Nephron progenitor cell (in vitro differentiated cells): Measurements from ENCODE around the gene IGF1R.

Experiments
- DNase-seq: peaks from one replicate; pipeline ENCODE4 v3.0.0; 2021
- H3K27ac Mint-ChIP-seq: 2 replicates; pipeline ENCODE4 v1.8.0; 2021; ENCODE audit warnings: mild to moderate bottlenecking, moderate library complexity, mixed read lengths
- H3K27me3 Mint-ChIP-seq: 2 replicates; pipeline ENCODE4 v1.8.0; 2021; ENCODE audit warnings: mild to moderate bottlenecking, low read depth, mixed read lengths; ENCODE audit not compliant: poor library complexity
- H3K36me3 Mint-ChIP-seq: 2 replicates; pipeline ENCODE4 v1.8.0; 2021; ENCODE audit warnings: low read depth, mixed read lengths
- H3K4me1 Mint-ChIP-seq: 2 replicates; pipeline ENCODE4 v1.8.0; 2021; ENCODE audit warnings: mixed read lengths
- H3K4me3 Mint-ChIP-seq: 2 replicates; pipeline ENCODE4 v1.8.0; 2021; ENCODE audit warnings: mild to moderate bottlenecking, moderate library complexity, mixed read lengths
- H3K9me3 Mint-ChIP-seq: 2 replicates; pipeline ENCODE4 v1.8.0; 2021; ENCODE audit warnings: mild to moderate bottlenecking, moderate library complexity, mixed read lengths
- CTCF ChIP-seq: fragments of 200-600 bp; sonication (generic); IDR thresholded peaks from 2 replicates; pipeline ENCODE4 v1.5.0; 2021; ENCODE audit warnings: antibody characterized with exemption

IGF1R gene

GRCh38 chr15:98650417-98651035 lies 2.2 kb downstream of the IGF1R start:
- peaks cover 60% of the 10 kb centered on the region for H3K4me1 Mint-ChIP-seq
- no peaks in the 10 kb centered on the region for H3K27me3 Mint-ChIP-seq
- H3K36me3 Mint-ChIP-seq: no peaks in the 10 kb centered on the region
- H3K4me3 Mint-ChIP-seq: peak overlapping the region; percentile 98
- DNase-seq: peak; percentile 65
- H3K27ac Mint-ChIP-seq: peak overlapping the region; percentile 79
- no peaks in the 10 kb centered on the region for H3K9me3 Mint-ChIP-seq
- TF ChIP-seq CTCF: no peak

- Mint-ChIP-seq H3K9me3 (no peaks in the 10 kb centered on the region), H3K27ac (peak overlapping the region; percentile 79), H3K36me3 (no peaks in the 10 kb centered on the region), H3K27me3 (no peaks in the 10 kb centered on the region), H3K4me3 (peak overlapping the region; percentile 98), H3K4me1 (peaks cover 54% of the 10 kb centered on the region)
- TF ChIP-seq CTCF: no peak
- peak; percentile 15 for DNase-seq
Observed at GRCh38 chr15:98651036-98651481, 2.7 kb downstream of the IGF1R start.

DNA sequence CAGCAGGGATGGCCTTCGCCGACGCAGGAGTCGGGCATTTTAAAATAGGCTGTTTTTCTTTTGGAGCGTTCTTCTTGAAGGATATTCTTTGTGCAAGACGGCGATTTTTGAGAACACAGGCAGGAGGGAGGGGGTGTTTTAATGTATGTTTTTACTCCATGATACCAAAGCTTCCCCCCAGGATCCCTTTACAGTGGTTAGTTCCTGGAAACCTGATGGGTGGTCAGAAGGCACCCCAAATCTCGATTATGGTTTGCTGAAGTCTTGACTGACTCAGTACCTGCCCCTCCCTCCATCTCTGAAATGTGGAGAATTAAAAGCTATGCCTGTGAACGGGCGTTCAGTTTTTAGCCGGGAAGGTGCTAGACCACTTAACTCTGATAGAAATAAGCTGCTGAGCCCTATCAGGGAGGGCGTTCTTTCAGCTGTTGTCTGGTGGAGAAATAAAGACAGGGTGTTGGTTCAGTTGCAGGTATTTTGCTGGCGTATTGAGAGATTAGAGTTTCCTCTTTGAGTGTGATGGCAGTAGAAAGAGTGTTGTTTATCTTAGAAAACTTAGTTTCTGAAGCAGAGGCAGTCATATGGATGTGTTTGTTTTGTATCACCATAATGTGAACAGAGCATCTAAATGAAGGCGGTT lies 3.4 kb downstream of the IGF1R start:
- no peak for TF ChIP-seq CTCF
- H3K36me3 Mint-ChIP-seq: no peaks in the 10 kb centered on the region
- no peak for DNase-seq
- peaks cover 54% of the 10 kb centered on the region for H3K4me1 Mint-ChIP-seq
- no peaks in the 10 kb centered on the region for H3K27me3 Mint-ChIP-seq
- H3K4me3 Mint-ChIP-seq: peak overlapping the region; percentile 98
- H3K27ac Mint-ChIP-seq: peak overlapping the region; percentile 79
- no peaks in the 10 kb centered on the region for H3K9me3 Mint-ChIP-seq

GRCh38 chr15:98653686-98654085 lies 5.3 kb downstream of the IGF1R start:
- H3K4me3 Mint-ChIP-seq: no peak overlapping the region
- H3K27ac Mint-ChIP-seq: no peak overlapping the region
- no peak for DNase-seq
- no peak for TF ChIP-seq CTCF
- H3K36me3 Mint-ChIP-seq: no peaks in the 10 kb centered on the region
- peaks cover 65% of the 10 kb centered on the region for H3K4me1 Mint-ChIP-seq
- no peaks in the 10 kb centered on the region for H3K27me3 Mint-ChIP-seq
- H3K9me3 Mint-ChIP-seq: no peaks in the 10 kb centered on the region

- no peak overlapping the region for H3K27ac Mint-ChIP-seq
- no peak for TF ChIP-seq CTCF
- no peaks in the 10 kb centered on the region for H3K36me3 Mint-ChIP-seq
- peaks cover 74% of the 10 kb centered on the region for H3K4me1 Mint-ChIP-seq
- no peaks in the 10 kb centered on the region for H3K9me3 Mint-ChIP-seq
- no peak for DNase-seq
- H3K4me3 Mint-ChIP-seq: no peak overlapping the region
- H3K27me3 Mint-ChIP-seq: no peaks in the 10 kb centered on the region
Observed at GRCh38 chr15:98654790-98655360, 6.5 kb downstream of the IGF1R start.
